Endodermal cell (in vitro differentiated cells): ENCODE measurements around the gene PDE4D. TPM values are rescaled to one million over a fixed set of nuclear protein-coding genes. Genes with fewer than 3 reads are reported as not detected.

Source experiments
- DNase-seq: peaks from one replicate; pipeline ENCODE4 v3.0.0-alpha.2; 2017
- H3K27ac ChIP-seq: 2 replicates; pipeline ENCODE4 v1.5.1; 2013; ENCODE audit warnings: mild to moderate bottlenecking, low read depth, low read length, moderate library complexity
- H3K27me3 ChIP-seq: 2 replicates; pipeline ENCODE4 v1.6.1; 2013; ENCODE audit warnings: mild to moderate bottlenecking, low read length, moderate library complexity; ENCODE audit not compliant: insufficient read depth, control insufficient read depth, poor library complexity, severe bottlenecking
- H3K36me3 ChIP-seq: 2 replicates; pipeline ENCODE4 v1.7.0; 2013; ENCODE audit warnings: mild to moderate bottlenecking, low read length, moderate library complexity; ENCODE audit not compliant: control insufficient read depth, insufficient read depth
- H3K4me1 ChIP-seq: one replicate; pipeline ENCODE4 v1.7.0; 2013; ENCODE audit warnings: low read length; ENCODE audit not compliant: control insufficient read depth, insufficient read depth
- H3K4me3 ChIP-seq: 2 replicates; pipeline ENCODE4 v1.5.1; 2013; ENCODE audit warnings: mild to moderate bottlenecking, low read length, moderate library complexity
- H3K9ac ChIP-seq: 2 replicates; pipeline ENCODE4 v1.6.1; 2013; ENCODE audit warnings: mild to moderate bottlenecking, low read length, moderate library complexity; ENCODE audit not compliant: poor library complexity, severe bottlenecking; ENCODE audit errors: extremely low read depth
- H3K9me3 ChIP-seq: 2 replicates; pipeline ENCODE4 v1.6.1; 2013; ENCODE audit warnings: mild to moderate bottlenecking, low read length, moderate library complexity; ENCODE audit not compliant: control insufficient read depth
- H3K27ac Mint-ChIP-seq: 2 replicates; pipeline ENCODE4 v1.8.0; 2020; ENCODE audit warnings: mixed read lengths
- H3K27me3 Mint-ChIP-seq: 2 replicates; pipeline ENCODE4 v1.8.0; 2021; ENCODE audit warnings: mild to moderate bottlenecking, mixed read lengths; ENCODE audit not compliant: insufficient read depth
- H3K36me3 Mint-ChIP-seq: 2 replicates; pipeline ENCODE4 v1.8.0; 2020; ENCODE audit warnings: low read depth, mixed read lengths
- H3K4me1 Mint-ChIP-seq: 2 replicates; pipeline ENCODE4 v1.8.0; 2020; ENCODE audit warnings: mixed read lengths
- H3K4me3 Mint-ChIP-seq: 2 replicates; pipeline ENCODE4 v1.8.0; 2020; ENCODE audit warnings: mild to moderate bottlenecking, moderate library complexity, mixed read lengths
- H3K9me3 Mint-ChIP-seq: 2 replicates; pipeline ENCODE4 v1.8.0; 2020; ENCODE audit warnings: mild to moderate bottlenecking, mixed read lengths
- WGBS, 2 experiments: methylation state at CpG; one replicate each; pipeline versions ENCODE4 v1.1.5 to v1.1.7; 2013; ENCODE audit warnings: missing lambda C conversion rate in 2 of 2, mixed read lengths in 1 of 2; ENCODE audit not compliant: insufficient coverage in 1 of 2, insufficient read length in 1 of 2; 5-methylcytosine and 5-hydroxymethylcytosine counted together
- total RNA-seq, 2 donors: library from RNA; stranded (reverse); fragmentation: NEBNext Ultra II Directional in 1 of 2; extraction: Animal tissue kit (Norgen Biotek cat#: 25700) in 1 of 2; gene quantifications; 2 replicates in 1 of 2; 3 replicates in 1 of 2; pipeline ENCODE4 v1.2.1, GENCODE V29; 2021
- TF ChIP-seq, protein P1 (sequence below): fragments of 200-600 bp; sonication (generic); conservative IDR thresholded peaks from 2 replicates; pipeline ENCODE4 v1.5.0; 2021; ENCODE audit warnings: antibody characterized with exemption, mild to moderate bottlenecking

Gene PDE4D
- total RNA-seq, 2 donors from 2014 or later: 9.2 to 11.4 TPM

DNA sequence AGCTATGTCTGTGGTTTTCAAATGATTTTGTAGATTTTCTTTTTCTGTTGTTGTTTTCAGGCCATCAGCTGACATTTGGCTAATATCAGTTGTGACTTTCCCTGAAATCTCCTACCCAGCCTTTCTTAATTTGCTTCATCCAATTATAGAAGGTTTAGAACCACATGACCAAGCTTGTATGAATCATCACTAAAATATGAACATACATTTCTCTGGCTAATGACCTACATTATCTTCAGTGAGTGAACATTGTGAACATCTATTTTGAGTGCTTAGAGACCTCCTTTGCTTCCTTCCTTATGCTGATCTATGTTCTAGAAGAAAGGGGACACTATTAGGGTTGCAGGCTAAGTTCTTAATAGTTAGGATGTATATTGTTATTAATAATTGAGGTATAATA, 778.2 kb downstream of the PDE4D start:
- Mint-ChIP-seq H3K4me3 (no peak overlapping the region), H3K4me1 (peaks cover 15% of the 10 kb centered on the region), H3K36me3 (no peaks in the 10 kb centered on the region), H3K9me3 (no peaks in the 10 kb centered on the region), H3K27ac (no peak overlapping the region), H3K27me3 (peaks cover 2% of the 10 kb centered on the region)
- no peak for DNase-seq
- no peak overlapping the region for H3K4me3 ChIP-seq
- H3K9me3 ChIP-seq: no peaks in the 10 kb centered on the region
- no peak overlapping the region for H3K27ac ChIP-seq
- H3K27me3 ChIP-seq: no peaks in the 10 kb centered on the region
- no peaks in the 10 kb centered on the region for H3K4me1 ChIP-seq
- H3K36me3 ChIP-seq: no peaks in the 10 kb centered on the region
- no peak overlapping the region for H3K9ac ChIP-seq
- TF ChIP-seq, protein P1, sequence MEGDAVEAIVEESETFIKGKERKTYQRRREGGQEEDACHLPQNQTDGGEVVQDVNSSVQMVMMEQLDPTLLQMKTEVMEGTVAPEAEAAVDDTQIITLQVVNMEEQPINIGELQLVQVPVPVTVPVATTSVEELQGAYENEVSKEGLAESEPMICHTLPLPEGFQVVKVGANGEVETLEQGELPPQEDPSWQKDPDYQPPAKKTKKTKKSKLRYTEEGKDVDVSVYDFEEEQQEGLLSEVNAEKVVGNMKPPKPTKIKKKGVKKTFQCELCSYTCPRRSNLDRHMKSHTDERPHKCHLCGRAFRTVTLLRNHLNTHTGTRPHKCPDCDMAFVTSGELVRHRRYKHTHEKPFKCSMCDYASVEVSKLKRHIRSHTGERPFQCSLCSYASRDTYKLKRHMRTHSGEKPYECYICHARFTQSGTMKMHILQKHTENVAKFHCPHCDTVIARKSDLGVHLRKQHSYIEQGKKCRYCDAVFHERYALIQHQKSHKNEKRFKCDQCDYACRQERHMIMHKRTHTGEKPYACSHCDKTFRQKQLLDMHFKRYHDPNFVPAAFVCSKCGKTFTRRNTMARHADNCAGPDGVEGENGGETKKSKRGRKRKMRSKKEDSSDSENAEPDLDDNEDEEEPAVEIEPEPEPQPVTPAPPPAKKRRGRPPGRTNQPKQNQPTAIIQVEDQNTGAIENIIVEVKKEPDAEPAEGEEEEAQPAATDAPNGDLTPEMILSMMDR: no peak

DNA sequence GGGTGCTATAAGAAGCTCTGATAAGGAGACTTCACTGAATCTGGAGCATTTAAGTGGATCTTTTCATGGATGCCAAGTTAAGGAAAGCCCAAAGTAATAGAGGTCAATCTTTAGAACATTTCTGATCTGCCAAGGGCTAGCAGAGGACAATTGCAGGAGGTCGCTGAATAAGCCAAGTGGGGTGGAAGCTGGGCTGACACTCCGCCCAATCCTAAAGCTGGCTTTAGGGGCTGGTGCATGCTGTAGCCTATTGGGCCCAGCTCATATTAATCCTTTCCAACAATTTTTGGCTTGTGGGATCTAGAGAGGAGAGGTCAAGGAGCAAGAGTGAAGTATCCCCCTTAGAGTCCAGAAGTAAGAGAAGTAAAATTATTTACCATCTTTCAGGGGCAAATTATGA, 784.1 kb downstream of the PDE4D start:
- H3K27ac Mint-ChIP-seq: no peak overlapping the region
- Histone ChIP-seq H3K9ac (no peak overlapping the region), H3K27ac (no peak overlapping the region), H3K36me3 (no peaks in the 10 kb centered on the region), H3K4me3 (no peak overlapping the region), H3K9me3 (no peaks in the 10 kb centered on the region), H3K4me1 (no peaks in the 10 kb centered on the region), H3K27me3 (no peaks in the 10 kb centered on the region)
- no peak overlapping the region for H3K4me3 Mint-ChIP-seq
- no peaks in the 10 kb centered on the region for H3K4me1 Mint-ChIP-seq
- TF ChIP-seq, protein P1: no peak
- 96 to 100% methylated on average over 1 to 2 of the region's 2 CpGs for WGBS, 2 experiments
- H3K36me3 Mint-ChIP-seq: no peaks in the 10 kb centered on the region
- DNase-seq: no peak
- H3K27me3 Mint-ChIP-seq: peaks cover 2% of the 10 kb centered on the region
- no peaks in the 10 kb centered on the region for H3K9me3 Mint-ChIP-seq

DNA sequence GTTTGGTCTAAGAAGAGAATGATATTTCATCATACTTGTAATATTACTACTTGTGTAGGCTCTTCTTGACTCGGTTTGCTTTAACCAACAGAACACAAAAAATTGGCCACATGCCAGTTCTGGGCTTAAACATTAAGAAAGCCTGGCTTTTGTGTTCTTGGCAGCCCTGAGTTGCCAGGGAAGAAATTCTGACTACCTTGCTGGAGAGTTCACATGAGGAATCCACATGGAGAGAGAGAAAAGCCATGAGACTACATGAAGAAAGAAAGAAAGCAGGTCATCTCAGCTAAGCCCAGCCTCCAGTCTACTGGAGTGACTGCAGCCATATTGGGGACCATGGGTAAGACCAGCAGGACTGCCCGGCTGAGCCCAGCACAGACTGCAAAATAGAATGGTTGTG, 785.8 kb downstream of the PDE4D start:
- H3K27ac Mint-ChIP-seq: no peak overlapping the region
- Histone ChIP-seq H3K9ac (no peak overlapping the region), H3K27ac (no peak overlapping the region), H3K4me3 (no peak overlapping the region), H3K36me3 (no peaks in the 10 kb centered on the region), H3K9me3 (no peaks in the 10 kb centered on the region), H3K27me3 (no peaks in the 10 kb centered on the region), H3K4me1 (no peaks in the 10 kb centered on the region)
- no peak overlapping the region for H3K4me3 Mint-ChIP-seq
- H3K9me3 Mint-ChIP-seq: no peaks in the 10 kb centered on the region
- H3K27me3 Mint-ChIP-seq: no peaks in the 10 kb centered on the region
- no peak for DNase-seq
- 90% methylated on average over 2 of the region's 2 CpGs; no CpG with 5 or more reads in 1 of the 2 experiments for WGBS, 2 experiments
- no peaks in the 10 kb centered on the region for H3K36me3 Mint-ChIP-seq
- H3K4me1 Mint-ChIP-seq: no peaks in the 10 kb centered on the region
- TF ChIP-seq, protein P1: no peak
